Measurements from ENCODE around the gene FARSA. TPM values are rescaled to one million over a fixed set of nuclear protein-coding genes. Genes with fewer than 3 reads are reported as not detected.

The FARSA gene
- total and polyA plus RNA-seq, 2 of the 4 experiments (the other 2 are of a cell fraction): 49.3 to 80.9 TPM

GRCh38 chr19:12949363-12950283 lies 16.1 kb upstream of the FARSA start:
- Histone ChIP-seq H3K4me1 (ENCODE audit: control insufficient read depth, insufficient read depth, low read length) (peaks cover 22% of the 10 kb centered on the region), H2BK5ac (ENCODE audit: low read depth, low read length, poor library complexity, severe bottlenecking) (no peak overlapping the region), H3K18ac (ENCODE audit: low read depth, low read length) (no peak overlapping the region), H3K56ac (ENCODE audit: extremely low read depth, insufficient read depth, low read length) (no peak overlapping the region), H4K20me1 (ENCODE audit: insufficient read depth, low read length) (peaks cover 34% of the 10 kb centered on the region), H3K9ac (ENCODE audit: low read depth, low read length) (no peak overlapping the region), H2AFZ (replicated peaks; ENCODE audit: low read length, poor library complexity) (no peak overlapping the region), H4K91ac (ENCODE audit: insufficient read depth, low read depth, low read length) (no peak overlapping the region), H4K5ac (ENCODE audit: low read depth, low read length) (no peak overlapping the region), H3K9me3 (ENCODE audit: control insufficient read depth, insufficient read depth, low read length) (no peaks in the 10 kb centered on the region), H3K4me3 (ENCODE audit: insufficient read depth, low read depth, low read length) (no peak overlapping the region), H3K27ac (ENCODE audit: insufficient read depth, low read length) (no peak overlapping the region), H3K4me2 (ENCODE audit: low read depth, low read length) (no peak overlapping the region), H3K23ac (ENCODE audit: low read depth, low read length) (no peak overlapping the region), H2AK5ac (ENCODE audit: low read depth, low read length) (no peak overlapping the region), H3K79me1 (ENCODE audit: low read depth in 1 of 2, low read length in 2 of 2) (peaks cover 30 to 74% of the 10 kb centered on the region in 2 experiments), H4K8ac (ENCODE audit: low read depth in 2 of 2, low read length in 2 of 2) (no peak overlapping the region), H3K27me3 (ENCODE audit: control insufficient read depth, insufficient read depth, low read length) (no peaks in the 10 kb centered on the region), H3K14ac (replicated peaks; ENCODE audit: low read depth, low read length) (no peak overlapping the region), H2BK20ac (ENCODE audit: low read depth, low read length) (no peak overlapping the region), H2AK9ac (replicated peaks; ENCODE audit: low read depth, low read length, poor library complexity) (no peak overlapping the region), H3K4ac (ENCODE audit: low read depth, low read length) (no peak overlapping the region), H3K36me3 (ENCODE audit: control insufficient read depth, insufficient read depth, low read length) (peaks cover 60% of the 10 kb centered on the region), H2BK120ac (ENCODE audit: low read depth, low read length) (no peak overlapping the region), H2BK15ac (ENCODE audit: low read depth, low read length) (no peak overlapping the region), H3K9me1 (ENCODE audit: insufficient read depth, low read length) (peaks cover 9% of the 10 kb centered on the region; the same call in 1 of the 2 replicates)
- intact Hi-C loops (cut with micrococcal nuclease) (no loop called here), dilution Hi-C loops (cut with HindIII; ENCODE audit: low sequenced_read_pairs, unreplicated experiment) (no loop called here), in situ Hi-C loops (cut with MboI; ENCODE audit: low sequenced_read_pairs) (no loop called here)
- ATAC-seq (ENCODE audit: low read depth): no peak
- no peak for DNase-seq
- CTCF ChIA-PET: no interaction called here
- POLR2A ChIA-PET (ENCODE audit: unreplicated experiment): no interaction called here
- 89% methylated on average over 4 of the region's 16 CpGs; no CpG with 5 or more reads in 1 of the 2 experiments for WGBS, 2 experiments (ENCODE audit: extremely low coverage in 2 of 2, insufficient read length in 1 of 2)
- BruUV-seq (replicated peaks): no TSS peak
- TF ChIP-seq RFX5 (IDR thresholded peaks at IDR 0.05; ENCODE audit: low read depth, low read length) (no peak), RCOR1 (IDR thresholded peaks at IDR 0.05; ENCODE audit: insufficient replicate concordance, low read length) (no peak), CHD1 (IDR thresholded peaks at IDR 0.05; ENCODE audit: low read depth, low read length) (no peak), MAZ (IDR thresholded peaks at IDR 0.05; ENCODE audit: borderline replicate concordance, low read depth, low read length) (no peak), RAD21 (IDR thresholded peaks at IDR 0.05; ENCODE audit: low read length) (no peak), SMC3 (IDR thresholded peaks at IDR 0.05; ENCODE audit: low read depth, low read length) (no peak), BHLHE40 (IDR thresholded peaks at IDR 0.05; ENCODE audit: low read depth, low read length) (no peak), POLR2A (IDR thresholded peaks at IDR 0.05; ENCODE audit: low read depth, low read length) (no peak), CEBPB (IDR thresholded peaks at IDR 0.05; ENCODE audit: low read depth, low read length) (no peak), FOS (IDR thresholded peaks at IDR 0.05; ENCODE audit: low read depth, low read length) (no peak), MXI1 (IDR thresholded peaks at IDR 0.05; ENCODE audit: borderline replicate concordance, low read depth, low read length) (no peak), NFE2L2 (IDR thresholded peaks at IDR 0.05; ENCODE audit: low read depth, low read length) (no peak), CTCF (conservative IDR thresholded peaks at IDR 0.05; ENCODE audit: low read depth, low read length) (no peak), MAFK (IDR thresholded peaks at IDR 0.05; ENCODE audit: low read depth, low read length) (no peak)
- TF ChIP-seq, protein P1, sequence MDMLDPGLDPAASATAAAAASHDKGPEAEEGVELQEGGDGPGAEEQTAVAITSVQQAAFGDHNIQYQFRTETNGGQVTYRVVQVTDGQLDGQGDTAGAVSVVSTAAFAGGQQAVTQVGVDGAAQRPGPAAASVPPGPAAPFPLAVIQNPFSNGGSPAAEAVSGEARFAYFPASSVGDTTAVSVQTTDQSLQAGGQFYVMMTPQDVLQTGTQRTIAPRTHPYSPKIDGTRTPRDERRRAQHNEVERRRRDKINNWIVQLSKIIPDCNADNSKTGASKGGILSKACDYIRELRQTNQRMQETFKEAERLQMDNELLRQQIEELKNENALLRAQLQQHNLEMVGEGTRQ (IDR thresholded peaks at IDR 0.05; ENCODE audit: low read depth, low read length): no peak

Data from IMR-90 (cell line).